Ovary (tissue), 3 donors: ENCODE results near the gene PIK3C2G.

ENCODE experiments used
- POLR2A ChIP-seq: fragments of 450-650 bp; IDR thresholded peaks from one replicate; pipeline ENCODE4 v1.6.1; 2017; ENCODE audit warnings: antibody characterized with exemption, mild to moderate bottlenecking, moderate library complexity
- TF ChIP-seq, protein P1 (sequence below), 3 donors: fragments of 450-650 bp in 2 of 3; fragments of 200-600 bp in 1 of 3; IDR thresholded peaks; one replicate each; pipeline versions ENCODE4 v1.5.1 to v1.8.0; 2016 to 2022; ENCODE audit warnings: antibody characterized with exemption in 3 of 3, mild to moderate bottlenecking in 1 of 3
- donor health status: DM: no; HTN: no; CAD: no.

DNA sequence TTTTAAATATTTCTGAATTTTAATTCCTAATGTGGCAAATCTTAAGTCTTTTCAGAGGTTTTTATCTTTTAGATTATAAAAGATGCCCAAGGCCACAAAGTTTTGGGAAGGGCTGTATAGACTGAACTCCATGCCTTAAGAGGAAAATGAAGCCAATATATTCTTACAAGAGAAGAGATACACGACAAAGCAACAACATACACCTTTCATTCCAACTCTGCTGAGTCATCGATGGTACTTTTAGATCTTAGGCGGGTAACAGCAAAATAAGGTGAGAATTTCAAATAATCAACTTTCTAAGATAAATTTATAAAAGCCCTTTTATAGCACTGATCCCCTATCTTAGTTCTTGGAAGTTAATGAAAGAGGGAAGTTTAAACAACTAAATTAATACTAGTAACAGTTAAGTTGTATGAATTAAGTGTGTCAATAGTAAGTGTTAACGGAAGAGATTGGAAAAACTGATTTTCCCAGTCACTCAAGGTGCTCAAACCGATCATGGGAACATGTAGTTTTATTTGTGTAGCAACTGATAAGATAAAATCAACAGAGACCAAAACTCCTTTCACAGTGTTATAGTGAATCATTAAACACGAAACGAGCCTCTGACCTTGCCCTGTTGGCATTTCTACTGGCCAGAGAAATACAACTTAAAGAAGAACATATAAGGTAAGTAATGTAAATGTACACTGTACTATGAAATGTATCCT, 18.8 kb upstream of the PIK3C2G start:
- TF ChIP-seq, protein P1, sequence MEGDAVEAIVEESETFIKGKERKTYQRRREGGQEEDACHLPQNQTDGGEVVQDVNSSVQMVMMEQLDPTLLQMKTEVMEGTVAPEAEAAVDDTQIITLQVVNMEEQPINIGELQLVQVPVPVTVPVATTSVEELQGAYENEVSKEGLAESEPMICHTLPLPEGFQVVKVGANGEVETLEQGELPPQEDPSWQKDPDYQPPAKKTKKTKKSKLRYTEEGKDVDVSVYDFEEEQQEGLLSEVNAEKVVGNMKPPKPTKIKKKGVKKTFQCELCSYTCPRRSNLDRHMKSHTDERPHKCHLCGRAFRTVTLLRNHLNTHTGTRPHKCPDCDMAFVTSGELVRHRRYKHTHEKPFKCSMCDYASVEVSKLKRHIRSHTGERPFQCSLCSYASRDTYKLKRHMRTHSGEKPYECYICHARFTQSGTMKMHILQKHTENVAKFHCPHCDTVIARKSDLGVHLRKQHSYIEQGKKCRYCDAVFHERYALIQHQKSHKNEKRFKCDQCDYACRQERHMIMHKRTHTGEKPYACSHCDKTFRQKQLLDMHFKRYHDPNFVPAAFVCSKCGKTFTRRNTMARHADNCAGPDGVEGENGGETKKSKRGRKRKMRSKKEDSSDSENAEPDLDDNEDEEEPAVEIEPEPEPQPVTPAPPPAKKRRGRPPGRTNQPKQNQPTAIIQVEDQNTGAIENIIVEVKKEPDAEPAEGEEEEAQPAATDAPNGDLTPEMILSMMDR (IDR thresholded peaks at IDR 0.05) = no peak
- no peak for TF ChIP-seq POLR2A
